ENCODE results near the gene OTUB2. TPM values are rescaled to one million over a fixed set of nuclear protein-coding genes. Genes with fewer than 3 reads are reported as not detected.

OTUB2 gene
- total and polyA plus RNA-seq, 8 donors, result 0.30 to 1.3 (median 0.66) TPM

DNA sequence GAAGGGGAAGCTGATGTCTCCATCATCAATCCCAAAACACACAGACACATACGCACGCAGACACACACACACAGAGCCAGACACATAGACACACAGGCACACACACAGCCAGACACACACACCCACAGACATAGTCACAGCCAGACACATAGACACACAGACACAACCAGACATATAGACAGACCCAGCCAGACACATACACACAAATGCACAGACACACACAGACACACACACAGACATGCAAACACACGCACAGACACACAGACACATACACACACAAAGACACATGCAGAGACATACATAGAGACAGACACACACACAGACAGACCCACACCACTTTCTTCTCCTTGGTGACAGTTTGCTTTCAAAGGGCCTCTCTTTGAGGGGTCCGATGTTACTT, 22.7 kb upstream of the OTUB2 start:
- Histone ChIP-seq H3K36me3 (no peaks in the 10 kb centered on the region), H3K9me3 (no peaks in the 10 kb centered on the region), H3K27ac (no peak overlapping the region), H3K4me3 (no peak overlapping the region), H3K4me1 (no peaks in the 10 kb centered on the region), H3K27me3 (no peaks in the 10 kb centered on the region)
- 66 to 83% methylated on average over 4 of the region's 4 CpGs for WGBS, 2 donors
- TF ChIP-seq CTCF (IDR thresholded peaks at IDR 0.05), result no peak
- ATAC-seq (no peak), FAIRE-seq (no peak), DNase-seq (no peak)
- intact Hi-C loops (cut with DNase I), result loop anchor here in 1 of 3 donors (5.0 kb wide), 1 partner anchor 66 kb away; no protein-coding TSS in a partner anchor

GRCh38 chr14:94004015-94004414, 22.1 kb upstream of the OTUB2 start:
- no peak overlapping the region for H3K4me3 ChIP-seq
- H3K27ac ChIP-seq, result no peak overlapping the region
- ATAC-seq, result no peak
- no peak for DNase-seq
- no peaks in the 10 kb centered on the region for H3K36me3 ChIP-seq
- FAIRE-seq, result no peak
- H3K4me1 ChIP-seq, result no peaks in the 10 kb centered on the region
- H3K9me3 ChIP-seq, result no peaks in the 10 kb centered on the region
- intact Hi-C loops (cut with DNase I), result loop anchor here in 1 of 3 donors (5.0 kb wide), 1 partner anchor 67 kb away; no protein-coding TSS in a partner anchor
- WGBS, 2 donors, result 48 to 64% methylated on average over 8 of the region's 8 CpGs
- TF ChIP-seq CTCF (IDR thresholded peaks at IDR 0.05), result no peak
- no peaks in the 10 kb centered on the region for H3K27me3 ChIP-seq

DNA sequence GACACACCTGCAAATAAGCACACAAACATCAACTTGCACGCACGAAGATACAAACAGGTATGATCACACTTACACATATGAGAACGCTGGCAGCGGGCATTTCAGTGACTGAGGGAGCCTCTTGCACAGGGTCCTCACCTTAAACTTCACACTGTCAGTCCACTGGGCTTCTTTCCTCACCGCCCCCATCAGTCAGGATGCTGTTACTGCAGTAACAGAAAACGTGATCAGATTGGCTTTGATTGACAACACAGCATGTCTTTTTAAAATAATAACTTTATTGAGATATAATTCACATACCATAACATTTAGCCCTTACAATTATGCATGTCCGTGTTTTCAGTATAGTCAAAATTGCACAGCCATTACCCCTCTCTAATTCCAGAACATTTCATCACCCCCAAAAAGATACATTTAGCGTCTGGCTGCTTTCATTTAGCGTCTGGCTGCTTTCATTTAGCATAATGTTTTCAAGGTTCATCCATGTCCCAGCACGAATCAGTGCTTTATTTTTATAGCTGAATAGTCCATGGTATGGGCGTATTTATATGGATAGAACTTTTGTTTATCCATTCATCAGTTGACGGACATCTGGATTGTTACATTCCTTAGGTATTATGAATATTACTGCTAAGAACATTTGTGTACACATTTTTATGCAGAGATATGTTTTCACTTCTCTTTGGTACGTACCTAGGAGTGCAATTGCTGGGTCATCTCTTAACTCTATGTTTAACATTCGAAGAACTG, 20.6 kb upstream of the OTUB2 start:
- Histone ChIP-seq H3K27me3 (no peaks in the 10 kb centered on the region), H3K36me3 (no peaks in the 10 kb centered on the region), H3K4me1 (no peaks in the 10 kb centered on the region), H3K27ac (no peak overlapping the region), H3K9me3 (no peaks in the 10 kb centered on the region), H3K4me3 (no peak overlapping the region)
- DNase-seq (no peak), ATAC-seq (no peak), FAIRE-seq (no peak)
- WGBS, 2 donors, result 41 to 55% methylated on average over 14 of the region's 14 CpGs
- intact Hi-C loops (cut with DNase I), result no loop called here
- TF ChIP-seq CTCF (IDR thresholded peaks at IDR 0.05), result no peak

- no peaks in the 10 kb centered on the region for H3K4me1 ChIP-seq
- 64 to 74% methylated on average over 3 of the region's 3 CpGs for WGBS, 2 donors
- no peaks in the 10 kb centered on the region for H3K9me3 ChIP-seq
- no peak overlapping the region for H3K4me3 ChIP-seq
- no peak for TF ChIP-seq CTCF (IDR thresholded peaks at IDR 0.05)
- H3K27ac ChIP-seq, result no peak overlapping the region
- no peak for DNase-seq
- H3K27me3 ChIP-seq, result no peaks in the 10 kb centered on the region
- ATAC-seq, result no peak
- FAIRE-seq, result no peak
- intact Hi-C loops (cut with DNase I), result no loop called here
- H3K36me3 ChIP-seq, result no peaks in the 10 kb centered on the region
Measured at GRCh38 chr14:94008234-94008633, 17.9 kb upstream of the OTUB2 start.

DNA sequence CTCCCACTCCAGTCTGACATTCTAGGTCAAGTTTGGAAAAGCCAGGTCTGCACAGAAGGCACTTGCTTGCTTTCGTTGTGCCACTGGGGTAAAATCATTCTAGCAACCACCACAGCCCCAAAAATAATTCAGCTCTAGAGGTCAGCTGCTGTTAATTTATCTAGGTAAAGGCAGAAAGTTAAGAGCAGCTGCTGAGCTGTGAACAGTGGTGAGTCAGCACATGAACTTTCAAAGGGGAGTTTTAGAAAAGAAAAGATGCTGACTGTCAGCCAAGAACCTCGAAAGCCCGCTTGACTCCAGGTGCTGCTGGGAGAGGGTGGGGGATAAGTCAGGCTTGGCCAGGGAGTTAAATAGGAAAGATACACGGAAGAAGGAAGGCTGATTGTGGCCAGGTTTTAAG, 16.4 kb upstream of the OTUB2 start:
- no peak overlapping the region for H3K4me3 ChIP-seq
- no peaks in the 10 kb centered on the region for H3K27me3 ChIP-seq
- FAIRE-seq (no peak), DNase-seq (no peak), ATAC-seq (peak in 1 of 4 donors; percentile 56)
- no peaks in the 10 kb centered on the region for H3K4me1 ChIP-seq
- intact Hi-C loops (cut with DNase I), result no loop called here
- no peaks in the 10 kb centered on the region for H3K36me3 ChIP-seq
- TF ChIP-seq CTCF (IDR thresholded peaks at IDR 0.05), result no peak
- WGBS, 2 donors, result 23 to 54% methylated on average over 4 of the region's 4 CpGs
- H3K27ac ChIP-seq, result no peak overlapping the region
- H3K9me3 ChIP-seq, result no peaks in the 10 kb centered on the region

Measured in pancreas (tissue), 10 donors.